ENCODE measurements around the gene APOH.
A peak's percentile ranks its signal among the peaks of the same experiment; 100 is the strongest.

Gene APOH

GRCh38 chr17:66235377-66235994 is 6.3 kb upstream of the APOH start:
- DNase-seq (ENCODE audit: low read depth): no peak

GRCh38 chr17:66234611-66235010 is 5.4 kb upstream of the APOH start:
- no peak for DNase-seq (ENCODE audit: low read depth)

GRCh38 chr17:66233023-66233753 is 4.0 kb upstream of the APOH start:
- DNase-seq (ENCODE audit: low read depth): no peak

GRCh38 chr17:66230922-66231591 is 1.8 kb upstream of the APOH start:
- no peak for DNase-seq (ENCODE audit: low read depth)

GRCh38 chr17:66229783-66230538 is 746 bp upstream of the APOH start:
- no peak for DNase-seq (ENCODE audit: low read depth)

- DNase-seq (ENCODE audit: low read depth): no peak
These were observed 1.8 kb downstream of the APOH start for GRCh38 chr17:66227212-66228045.

GRCh38 chr17:66222798-66223350 is 6.3 kb downstream of the APOH start:
- no peak for DNase-seq (ENCODE audit: low read depth)

GRCh38 chr17:66221755-66222530 is 7.3 kb downstream of the APOH start:
- no peak for DNase-seq (ENCODE audit: low read depth)

- no peak for DNase-seq (ENCODE audit: low read depth)
These were observed 7.9 kb downstream of the APOH start for GRCh38 chr17:66221343-66221742.

- no peak for DNase-seq (ENCODE audit: low read depth)
These were observed 9.0 kb downstream of the APOH start for GRCh38 chr17:66220079-66220835.

GRCh38 chr17:66215529-66215911 is 13.7 kb downstream of the APOH start:
- DNase-seq (ENCODE audit: low read depth): no peak

GRCh38 chr17:66214884-66215528 is 14.2 kb downstream of the APOH start:
- no peak for DNase-seq (ENCODE audit: low read depth)

- DNase-seq (ENCODE audit: low read depth): no peak
These were observed 18.0 kb downstream of the APOH start for GRCh38 chr17:66211047-66211810.

GRCh38 chr17:66210208-66210574 is 19.0 kb downstream of the APOH start:
- DNase-seq (ENCODE audit: low read depth): no peak

- no peak for DNase-seq (ENCODE audit: low read depth)
These were observed 21.3 kb downstream of the APOH start for GRCh38 chr17:66207936-66208335.

GRCh38 chr17:66203274-66204015 is 25.8 kb downstream of the APOH start:
- no peak for DNase-seq (ENCODE audit: low read depth)

GRCh38 chr17:66200685-66201092 is 28.5 kb downstream of the APOH start:
- DNase-seq (ENCODE audit: low read depth): peak; percentile 26

- DNase-seq (ENCODE audit: low read depth): no peak
These were observed 31.0 kb downstream of the APOH start for GRCh38 chr17:66198242-66198641.

Data from non-pigmented ciliary epithelial cell (primary cell).